Liver (tissue), 9 donors: Measurements from ENCODE around the gene SPAG8. TPM values are rescaled to one million over a fixed set of nuclear protein-coding genes. Genes with fewer than 3 reads are reported as not detected.

Experiments used
- DNase-seq: peaks from one replicate; pipeline ENCODE4 v3.0.0-alpha.2; 2017; ENCODE audit warnings: low spot score
- H3K27ac ChIP-seq, 2 donors: one replicate each; pipeline ENCODE4 v1.7.0; 2013; ENCODE audit warnings: inconsistent platforms in 2 of 2, low read length in 2 of 2, control low read depth in 1 of 2, low read depth in 1 of 2, mild to moderate bottlenecking in 1 of 2
- H3K27me3 ChIP-seq, 4 donors: one replicate each; pipeline versions ENCODE4 v1.6.1 to v1.7.0; 2013; ENCODE audit warnings: low read length in 3 of 4, inconsistent platforms in 1 of 4, mild to moderate bottlenecking in 1 of 4, moderate library complexity in 1 of 4; ENCODE audit not compliant: control insufficient read depth in 4 of 4, insufficient read depth in 4 of 4
- H3K36me3 ChIP-seq, 4 donors: one replicate each; pipeline versions ENCODE4 v1.6.1 to v1.7.0; 2013; ENCODE audit warnings: low read length in 3 of 4, mild to moderate bottlenecking in 3 of 4, low read depth in 1 of 4, moderate library complexity in 1 of 4; ENCODE audit not compliant: control insufficient read depth in 4 of 4, insufficient read depth in 3 of 4
- H3K4me1 ChIP-seq, 4 donors: one replicate each; pipeline versions ENCODE4 v1.6.1 to v1.7.0; 2013; ENCODE audit warnings: low read length in 3 of 4, mild to moderate bottlenecking in 3 of 4, moderate library complexity in 1 of 4; ENCODE audit not compliant: control insufficient read depth in 4 of 4, insufficient read depth in 4 of 4
- H3K4me3 ChIP-seq, 3 donors: one replicate each; pipeline versions ENCODE4 v1.6.1 to v1.7.0; 2013; ENCODE audit warnings: low read length in 3 of 3, control low read depth in 1 of 3, low read depth in 1 of 3, mild to moderate bottlenecking in 1 of 3
- H3K9ac ChIP-seq, 2 donors: one replicate each; pipeline ENCODE4 v1.7.0; 2013; ENCODE audit warnings: low read length in 2 of 2, mild to moderate bottlenecking in 2 of 2, moderate library complexity in 2 of 2, control low read depth in 1 of 2, low read depth in 1 of 2
- H3K9me3 ChIP-seq, 4 donors: one replicate each; pipeline versions ENCODE4 v1.6.1 to v1.7.0; 2013; ENCODE audit warnings: low read length in 3 of 4; ENCODE audit not compliant: control insufficient read depth in 4 of 4
- EGR1 ChIP-seq, 2 donors: IDR thresholded peaks; 2 replicates each; pipeline ENCODE4 v1.6.1; 2016 to 2018; ENCODE audit warnings: antibody characterized with exemption in 2 of 2, low read depth in 2 of 2
- FOXA1 ChIP-seq: IDR thresholded peaks from 2 replicates; pipeline ENCODE4 v1.6.1; 2016; ENCODE audit warnings: antibody characterized with exemption
- FOXA2 ChIP-seq: IDR thresholded peaks from 2 replicates; pipeline ENCODE4 v1.6.1; 2016; ENCODE audit warnings: antibody characterized with exemption
- GABPA ChIP-seq, 2 donors: IDR thresholded peaks in 1 of 2; conservative IDR thresholded peaks in 1 of 2; 2 replicates each; pipeline ENCODE4 v1.6.1; 2016; ENCODE audit warnings: antibody characterized with exemption in 2 of 2, mild to moderate bottlenecking in 1 of 2, moderate library complexity in 1 of 2
- HNF4A ChIP-seq, 2 donors: conservative IDR thresholded peaks; 2 replicates each; pipeline ENCODE4 v1.6.1; 2016; ENCODE audit warnings: antibody characterized with exemption in 2 of 2, mild to moderate bottlenecking in 2 of 2
- HNF4G ChIP-seq: IDR thresholded peaks from 2 replicates; pipeline ENCODE4 v1.6.1; 2016; ENCODE audit warnings: antibody characterized with exemption
- JUND ChIP-seq, 2 donors: IDR thresholded peaks; 2 replicates each; pipeline ENCODE4 v1.6.1; 2016; ENCODE audit warnings: antibody characterized with exemption in 2 of 2
- NR2F2 ChIP-seq: IDR thresholded peaks from 2 replicates; pipeline ENCODE4 v1.6.1; 2016; ENCODE audit warnings: antibody characterized with exemption
- RAD21 ChIP-seq, 2 donors: IDR thresholded peaks; 2 replicates each; pipeline ENCODE4 v1.6.1; 2016; ENCODE audit warnings: antibody characterized with exemption in 2 of 2, mild to moderate bottlenecking in 2 of 2
- RXRA ChIP-seq, 2 donors: IDR thresholded peaks; 2 replicates each; pipeline ENCODE4 v1.6.1; 2017 to 2018; ENCODE audit warnings: antibody characterized with exemption in 2 of 2, mild to moderate bottlenecking in 1 of 2
- SP1 ChIP-seq: IDR thresholded peaks from 2 replicates; pipeline ENCODE4 v1.6.1; 2018; ENCODE audit warnings: antibody characterized with exemption, mild to moderate bottlenecking
- TAF1 ChIP-seq: conservative IDR thresholded peaks from 2 replicates; pipeline ENCODE4 v1.6.1; 2016; ENCODE audit warnings: antibody characterized with exemption, mild to moderate bottlenecking
- YY1 ChIP-seq: IDR thresholded peaks from 2 replicates; pipeline ENCODE4 v1.6.1; 2016; ENCODE audit warnings: antibody characterized with exemption, mild to moderate bottlenecking
- WGBS: extraction: QIAGEN DNeasy Blood & Tissue Kit; methylation state at CpG from one replicate; pipeline ENCODE4 v1.1.7; 2013; 5-methylcytosine and 5-hydroxymethylcytosine counted together
- polyA plus RNA-seq, 2 donors: library from polyadenylated mRNA; stranded (reverse) in 1 of 2; unstranded in 1 of 2; fragments of 200-250 nt in 1 of 2; fragments of >200 nt in 1 of 2; fragmentation: Nextera tagmentation in 1 of 2; extraction: Ambion mirVana in 1 of 2; gene quantifications; one replicate each; pipeline versions ENCODE4 v1.2.1 to v1.2.3, GENCODE V29; 2013 to 2015
- total RNA-seq, 2 donors: library from RNA; depleted of rRNA; stranded (reverse); fragments of >200 nt; gene quantifications; one replicate each; pipeline ENCODE4 v1.2.3, GENCODE V29; 2014
- TF ChIP-seq, protein P1 (sequence below): fragments of 150-350 bp; IDR thresholded peaks from 2 replicates; pipeline ENCODE4 v1.5.1; 2017; ENCODE audit warnings: improper control_type of control experiment, low read depth, low read length; ENCODE audit not compliant: missing input control
- TF ChIP-seq, protein P2 (sequence below): IDR thresholded peaks from 2 replicates; pipeline ENCODE4 v1.6.1; 2016; ENCODE audit warnings: antibody characterized with exemption
- TF ChIP-seq, protein P3 (sequence below): IDR thresholded peaks from 2 replicates; pipeline ENCODE4 v1.6.1; 2016; ENCODE audit warnings: antibody characterized with exemption
- TF ChIP-seq, protein P4 (sequence below): IDR thresholded peaks from 2 replicates; pipeline ENCODE4 v1.6.1; 2016; ENCODE audit warnings: antibody characterized with exemption, mild to moderate bottlenecking
- TF ChIP-seq, protein P5 (sequence below): IDR thresholded peaks from 2 replicates; pipeline ENCODE4 v1.6.1; 2016; ENCODE audit warnings: antibody characterized with exemption
- donor health status: healthy.
- donor health status: healthy.
- donor health status: healthy.
- donor health status: healthy.
- donor health status: healthy.

Gene SPAG8
- total and polyA plus RNA-seq, 4 donors: 0.14 to 0.56 (median 0.19) TPM

DNA sequence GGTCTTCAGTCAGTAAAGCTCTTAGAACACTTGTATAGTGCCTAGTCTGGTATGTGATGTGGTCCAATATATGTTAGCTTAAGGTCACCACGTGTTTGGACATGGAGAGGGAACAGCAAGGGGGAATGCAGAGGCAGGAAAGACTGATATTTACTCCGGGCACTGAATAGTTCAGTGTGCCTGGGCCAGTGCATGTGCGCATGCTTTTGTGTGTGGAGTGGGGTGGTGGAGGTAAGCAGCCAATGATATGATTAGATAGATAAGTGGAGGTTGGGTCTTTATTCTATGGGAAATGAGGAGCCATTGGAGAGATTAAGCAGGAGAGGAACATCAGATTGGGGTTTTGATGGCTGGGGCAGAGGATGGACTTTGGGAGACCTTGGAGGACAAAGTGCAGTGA is 44.1 kb upstream of the SPAG8 start:
- Histone ChIP-seq H3K27me3 (no peaks in the 10 kb centered on the region), H3K36me3 (no peaks in the 10 kb centered on the region), H3K9ac (no peak overlapping the region), H3K4me1 (no peaks in the 10 kb centered on the region), H3K27ac (no peak overlapping the region), H3K4me3 (no peak overlapping the region), H3K9me3 (no peaks in the 10 kb centered on the region)
- peak; percentile 27 for DNase-seq
- WGBS: 80% methylated on average over 3 of the region's 3 CpGs
- TF ChIP-seq FOXA2 (no peak), EGR1 (IDR thresholded peaks at IDR 0.05; ENCODE audit: low read depth in 2 of 2) (no peak), HNF4G (no peak), SP1 (no peak), JUND (IDR thresholded peaks at IDR 0.05) (no peak), RXRA (IDR thresholded peaks at IDR 0.05) (no peak), RAD21 (IDR thresholded peaks at IDR 0.05) (no peak), NR2F2 (no peak), YY1 (no peak), FOXA1 (no peak), TAF1 (no peak), GABPA (IDR thresholded peaks at IDR 0.05 in 1 of 2, conservative IDR thresholded peaks at IDR 0.05 in 1 of 2) (no peak), HNF4A (conservative IDR thresholded peaks at IDR 0.05) (no peak)
- TF ChIP-seq, protein P1, sequence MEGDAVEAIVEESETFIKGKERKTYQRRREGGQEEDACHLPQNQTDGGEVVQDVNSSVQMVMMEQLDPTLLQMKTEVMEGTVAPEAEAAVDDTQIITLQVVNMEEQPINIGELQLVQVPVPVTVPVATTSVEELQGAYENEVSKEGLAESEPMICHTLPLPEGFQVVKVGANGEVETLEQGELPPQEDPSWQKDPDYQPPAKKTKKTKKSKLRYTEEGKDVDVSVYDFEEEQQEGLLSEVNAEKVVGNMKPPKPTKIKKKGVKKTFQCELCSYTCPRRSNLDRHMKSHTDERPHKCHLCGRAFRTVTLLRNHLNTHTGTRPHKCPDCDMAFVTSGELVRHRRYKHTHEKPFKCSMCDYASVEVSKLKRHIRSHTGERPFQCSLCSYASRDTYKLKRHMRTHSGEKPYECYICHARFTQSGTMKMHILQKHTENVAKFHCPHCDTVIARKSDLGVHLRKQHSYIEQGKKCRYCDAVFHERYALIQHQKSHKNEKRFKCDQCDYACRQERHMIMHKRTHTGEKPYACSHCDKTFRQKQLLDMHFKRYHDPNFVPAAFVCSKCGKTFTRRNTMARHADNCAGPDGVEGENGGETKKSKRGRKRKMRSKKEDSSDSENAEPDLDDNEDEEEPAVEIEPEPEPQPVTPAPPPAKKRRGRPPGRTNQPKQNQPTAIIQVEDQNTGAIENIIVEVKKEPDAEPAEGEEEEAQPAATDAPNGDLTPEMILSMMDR: no peak
- TF ChIP-seq, protein P2, sequence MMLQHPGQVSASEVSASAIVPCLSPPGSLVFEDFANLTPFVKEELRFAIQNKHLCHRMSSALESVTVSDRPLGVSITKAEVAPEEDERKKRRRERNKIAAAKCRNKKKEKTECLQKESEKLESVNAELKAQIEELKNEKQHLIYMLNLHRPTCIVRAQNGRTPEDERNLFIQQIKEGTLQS: no peak
- TF ChIP-seq, protein P3, sequence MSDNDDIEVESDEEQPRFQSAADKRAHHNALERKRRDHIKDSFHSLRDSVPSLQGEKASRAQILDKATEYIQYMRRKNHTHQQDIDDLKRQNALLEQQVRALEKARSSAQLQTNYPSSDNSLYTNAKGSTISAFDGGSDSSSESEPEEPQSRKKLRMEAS: no peak
- TF ChIP-seq, protein P4, sequence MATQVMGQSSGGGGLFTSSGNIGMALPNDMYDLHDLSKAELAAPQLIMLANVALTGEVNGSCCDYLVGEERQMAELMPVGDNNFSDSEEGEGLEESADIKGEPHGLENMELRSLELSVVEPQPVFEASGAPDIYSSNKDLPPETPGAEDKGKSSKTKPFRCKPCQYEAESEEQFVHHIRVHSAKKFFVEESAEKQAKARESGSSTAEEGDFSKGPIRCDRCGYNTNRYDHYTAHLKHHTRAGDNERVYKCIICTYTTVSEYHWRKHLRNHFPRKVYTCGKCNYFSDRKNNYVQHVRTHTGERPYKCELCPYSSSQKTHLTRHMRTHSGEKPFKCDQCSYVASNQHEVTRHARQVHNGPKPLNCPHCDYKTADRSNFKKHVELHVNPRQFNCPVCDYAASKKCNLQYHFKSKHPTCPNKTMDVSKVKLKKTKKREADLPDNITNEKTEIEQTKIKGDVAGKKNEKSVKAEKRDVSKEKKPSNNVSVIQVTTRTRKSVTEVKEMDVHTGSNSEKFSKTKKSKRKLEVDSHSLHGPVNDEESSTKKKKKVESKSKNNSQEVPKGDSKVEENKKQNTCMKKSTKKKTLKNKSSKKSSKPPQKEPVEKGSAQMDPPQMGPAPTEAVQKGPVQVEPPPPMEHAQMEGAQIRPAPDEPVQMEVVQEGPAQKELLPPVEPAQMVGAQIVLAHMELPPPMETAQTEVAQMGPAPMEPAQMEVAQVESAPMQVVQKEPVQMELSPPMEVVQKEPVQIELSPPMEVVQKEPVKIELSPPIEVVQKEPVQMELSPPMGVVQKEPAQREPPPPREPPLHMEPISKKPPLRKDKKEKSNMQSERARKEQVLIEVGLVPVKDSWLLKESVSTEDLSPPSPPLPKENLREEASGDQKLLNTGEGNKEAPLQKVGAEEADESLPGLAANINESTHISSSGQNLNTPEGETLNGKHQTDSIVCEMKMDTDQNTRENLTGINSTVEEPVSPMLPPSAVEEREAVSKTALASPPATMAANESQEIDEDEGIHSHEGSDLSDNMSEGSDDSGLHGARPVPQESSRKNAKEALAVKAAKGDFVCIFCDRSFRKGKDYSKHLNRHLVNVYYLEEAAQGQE: no peak
- TF ChIP-seq, protein P5, sequence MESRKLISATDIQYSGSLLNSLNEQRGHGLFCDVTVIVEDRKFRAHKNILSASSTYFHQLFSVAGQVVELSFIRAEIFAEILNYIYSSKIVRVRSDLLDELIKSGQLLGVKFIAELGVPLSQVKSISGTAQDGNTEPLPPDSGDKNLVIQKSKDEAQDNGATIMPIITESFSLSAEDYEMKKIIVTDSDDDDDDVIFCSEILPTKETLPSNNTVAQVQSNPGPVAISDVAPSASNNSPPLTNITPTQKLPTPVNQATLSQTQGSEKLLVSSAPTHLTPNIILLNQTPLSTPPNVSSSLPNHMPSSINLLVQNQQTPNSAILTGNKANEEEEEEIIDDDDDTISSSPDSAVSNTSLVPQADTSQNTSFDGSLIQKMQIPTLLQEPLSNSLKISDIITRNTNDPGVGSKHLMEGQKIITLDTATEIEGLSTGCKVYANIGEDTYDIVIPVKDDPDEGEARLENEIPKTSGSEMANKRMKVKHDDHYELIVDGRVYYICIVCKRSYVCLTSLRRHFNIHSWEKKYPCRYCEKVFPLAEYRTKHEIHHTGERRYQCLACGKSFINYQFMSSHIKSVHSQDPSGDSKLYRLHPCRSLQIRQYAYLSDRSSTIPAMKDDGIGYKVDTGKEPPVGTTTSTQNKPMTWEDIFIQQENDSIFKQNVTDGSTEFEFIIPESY: no peak
